Activated T-cell treated with anti-CD3 and anti-CD28 coated beads, Interleukin-2, amount 50 U/mL, for 24 hours (primary cell): ENCODE results near the gene NPLOC4.
"Not testable (repeated sequence)": the region's sequence is repeated elsewhere in the genome, so short reads cannot be mapped to it uniquely, and the experiment has no call there.

Source experiments
- DNase-seq: peaks from one replicate; pipeline ENCODE4 v3.0.0-alpha.2; 2020
- H3K27ac Mint-ChIP-seq: 2 replicates; pipeline ENCODE4 v1.8.0; 2020; ENCODE audit warnings: mild to moderate bottlenecking, mixed read lengths
- H3K27me3 Mint-ChIP-seq: 2 replicates; pipeline ENCODE4 v1.8.0; 2020; ENCODE audit warnings: mixed read lengths
- H3K36me3 Mint-ChIP-seq: 2 replicates; pipeline ENCODE4 v1.8.0; 2020; ENCODE audit warnings: low read depth, mixed read lengths
- H3K4me1 Mint-ChIP-seq: 2 replicates; pipeline ENCODE4 v1.8.0; 2020; ENCODE audit warnings: low read depth, mixed read lengths
- H3K4me3 Mint-ChIP-seq: 2 replicates; pipeline ENCODE4 v1.8.0; 2020; ENCODE audit warnings: mild to moderate bottlenecking, moderate library complexity, mixed read lengths
- H3K9me3 Mint-ChIP-seq: 2 replicates; pipeline ENCODE4 v1.8.0; 2020; ENCODE audit warnings: mixed read lengths

NPLOC4 gene

GRCh38 chr17:81593105-81593871, 43.6 kb downstream of the NPLOC4 start:
- H3K9me3 Mint-ChIP-seq = no peaks in the 10 kb centered on the region
- H3K27ac Mint-ChIP-seq = no peak overlapping the region
- DNase-seq = no peak
- H3K36me3 Mint-ChIP-seq = peaks cover 98% of the 10 kb centered on the region
- H3K27me3 Mint-ChIP-seq = no peaks in the 10 kb centered on the region
- H3K4me1 Mint-ChIP-seq = no peaks in the 10 kb centered on the region
- no peak overlapping the region for H3K4me3 Mint-ChIP-seq

DNA sequence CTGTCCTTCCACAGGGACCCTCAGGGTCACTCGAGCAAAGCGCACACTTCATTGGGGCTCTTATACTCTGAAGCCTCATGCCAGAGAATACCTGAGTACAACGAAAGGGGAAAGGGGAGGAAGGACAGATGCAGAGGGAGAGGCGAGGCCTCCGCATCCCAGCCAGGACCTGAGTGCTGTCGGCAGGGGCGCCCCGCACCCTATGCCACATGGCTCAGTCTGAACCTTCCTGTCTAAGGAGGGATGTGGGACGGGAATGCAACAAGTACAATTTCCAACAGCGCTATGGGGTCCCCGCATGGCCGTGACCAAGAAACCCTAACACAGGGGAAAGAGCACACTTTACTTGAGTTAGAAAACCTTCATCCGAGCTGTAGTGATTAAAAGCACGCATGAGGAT, 44.9 kb downstream of the NPLOC4 start:
- H3K27me3 Mint-ChIP-seq = no peaks in the 10 kb centered on the region
- peaks cover 93% of the 10 kb centered on the region for H3K36me3 Mint-ChIP-seq
- no peaks in the 10 kb centered on the region for H3K9me3 Mint-ChIP-seq
- DNase-seq = no peak
- no peak overlapping the region for H3K4me3 Mint-ChIP-seq
- H3K27ac Mint-ChIP-seq = no peak overlapping the region
- H3K4me1 Mint-ChIP-seq = no peaks in the 10 kb centered on the region

GRCh38 chr17:81590121-81590520, 46.8 kb downstream of the NPLOC4 start:
- no peaks in the 10 kb centered on the region for H3K9me3 Mint-ChIP-seq
- no peak overlapping the region for H3K4me3 Mint-ChIP-seq
- no peak for DNase-seq
- no peak overlapping the region for H3K27ac Mint-ChIP-seq
- H3K27me3 Mint-ChIP-seq = no peaks in the 10 kb centered on the region
- H3K4me1 Mint-ChIP-seq = no peaks in the 10 kb centered on the region
- H3K36me3 Mint-ChIP-seq = peaks cover 92% of the 10 kb centered on the region

DNA sequence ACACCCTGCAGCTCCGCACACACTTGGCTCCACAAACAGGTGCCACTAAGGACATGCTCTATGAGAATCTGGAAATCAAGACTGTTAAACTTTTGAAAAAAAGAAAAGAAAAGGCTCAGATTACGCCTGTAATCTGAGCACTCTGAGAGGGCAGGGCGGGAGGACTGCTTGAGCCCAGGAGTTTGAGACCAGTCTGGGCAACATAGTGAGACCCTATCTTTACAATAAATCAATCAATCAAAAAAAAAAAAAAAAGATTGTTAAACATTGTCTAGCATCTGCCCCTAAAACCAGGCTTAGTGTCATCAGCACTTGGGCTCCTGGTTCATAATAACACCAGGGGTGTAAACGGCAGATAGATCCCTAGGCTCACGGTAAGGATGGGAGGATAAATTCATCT, 47.3 kb downstream of the NPLOC4 start:
- Mint-ChIP-seq H3K27me3 (no peaks in the 10 kb centered on the region), H3K27ac (no peak overlapping the region), H3K9me3 (no peaks in the 10 kb centered on the region), H3K4me3 (no peak overlapping the region), H3K4me1 (no peaks in the 10 kb centered on the region), H3K36me3 (peaks cover 91% of the 10 kb centered on the region)
- no peak for DNase-seq

DNA sequence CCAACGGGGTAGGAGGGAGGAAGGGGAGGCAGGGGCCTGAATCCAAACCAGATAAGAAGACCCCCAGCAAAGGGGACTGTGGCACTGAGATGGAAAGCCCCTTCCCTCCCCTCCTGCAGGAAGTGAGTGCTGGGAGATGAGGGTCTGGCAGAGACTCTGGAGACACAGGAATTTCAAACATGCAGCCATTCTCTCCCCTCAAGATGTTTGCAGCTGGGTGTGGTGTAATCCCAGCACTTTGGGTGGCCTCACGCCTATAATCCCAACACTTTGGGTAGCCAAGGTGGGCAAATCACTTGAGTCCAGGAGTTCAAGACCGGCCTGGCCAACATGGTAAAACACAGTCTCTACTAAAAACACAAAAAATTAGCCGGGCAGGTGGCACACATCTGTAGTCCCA, 50.8 kb downstream of the NPLOC4 start:
- H3K4me1 Mint-ChIP-seq = no peaks in the 10 kb centered on the region
- H3K4me3 Mint-ChIP-seq = no peak overlapping the region
- H3K36me3 Mint-ChIP-seq = peaks cover 91% of the 10 kb centered on the region
- no peaks in the 10 kb centered on the region for H3K27me3 Mint-ChIP-seq
- no peaks in the 10 kb centered on the region for H3K9me3 Mint-ChIP-seq
- H3K27ac Mint-ChIP-seq = no peak overlapping the region
- no peak for DNase-seq

DNA sequence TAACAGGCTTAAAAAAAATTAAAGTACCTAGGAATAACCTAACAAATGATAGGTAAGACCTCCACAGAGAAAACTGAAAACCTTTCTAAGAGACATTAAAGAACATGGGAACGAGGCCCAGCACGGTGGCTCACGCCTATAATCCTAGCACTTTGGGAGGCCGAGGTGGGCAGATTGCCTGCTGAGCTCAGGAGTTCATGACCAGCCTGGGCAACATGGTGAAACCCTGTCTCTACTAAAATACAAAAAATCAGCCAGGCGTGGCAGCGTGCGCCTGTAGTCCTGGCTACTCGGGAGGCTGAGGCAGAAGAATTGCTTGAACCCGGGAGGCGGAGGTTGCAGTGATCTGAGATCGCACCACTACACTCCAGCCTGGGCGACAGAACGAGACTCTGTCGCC, 52.1 kb downstream of the NPLOC4 start:
- H3K4me3 Mint-ChIP-seq, H3K27me3 Mint-ChIP-seq, H3K27ac Mint-ChIP-seq, H3K4me1 Mint-ChIP-seq, H3K9me3 Mint-ChIP-seq, DNase-seq: not testable (repeated sequence)
- peaks cover 89% of the 10 kb centered on the region for H3K36me3 Mint-ChIP-seq

GRCh38 chr17:81583589-81584342, 53.1 kb downstream of the NPLOC4 start:
- H3K4me3 Mint-ChIP-seq = no peak overlapping the region
- DNase-seq = no peak
- H3K9me3 Mint-ChIP-seq = no peaks in the 10 kb centered on the region
- peaks cover 88% of the 10 kb centered on the region for H3K36me3 Mint-ChIP-seq
- H3K4me1 Mint-ChIP-seq = peaks cover 12% of the 10 kb centered on the region
- H3K27ac Mint-ChIP-seq = no peak overlapping the region
- no peaks in the 10 kb centered on the region for H3K27me3 Mint-ChIP-seq

GRCh38 chr17:81582749-81583148, 54.2 kb downstream of the NPLOC4 start:
- no peaks in the 10 kb centered on the region for H3K9me3 Mint-ChIP-seq
- no peak for DNase-seq

DNA sequence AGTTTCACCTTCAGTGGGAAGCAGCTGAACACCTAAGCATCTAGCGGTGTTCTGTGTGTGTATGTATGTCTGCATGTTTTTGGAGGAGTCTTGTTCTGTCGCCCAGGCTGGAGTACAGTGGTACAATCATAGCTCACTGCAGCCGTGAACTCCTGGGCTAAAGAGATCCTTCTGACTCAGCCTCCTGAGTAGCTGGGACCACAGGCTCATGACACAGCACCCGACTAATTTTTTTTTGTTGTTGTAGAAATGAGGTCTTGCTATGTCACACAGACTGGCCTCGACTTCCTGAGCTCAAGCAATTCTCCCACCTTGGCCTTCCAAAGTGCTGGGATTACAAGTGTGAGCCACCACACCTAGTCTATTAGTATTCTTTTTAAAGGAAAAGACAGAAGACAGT, 54.6 kb downstream of the NPLOC4 start:
- Mint-ChIP-seq H3K27ac (no peak overlapping the region), H3K9me3 (no peaks in the 10 kb centered on the region), H3K4me1 (peaks cover 23% of the 10 kb centered on the region), H3K4me3 (no peak overlapping the region), H3K36me3 (peaks cover 89% of the 10 kb centered on the region), H3K27me3 (no peaks in the 10 kb centered on the region)
- no peak for DNase-seq

More at GRCh38 chr17:81582749-81583148, 54.2 kb downstream of the NPLOC4 start:
- Mint-ChIP-seq H3K4me1 (peaks cover 21% of the 10 kb centered on the region), H3K27me3 (no peaks in the 10 kb centered on the region), H3K36me3 (peaks cover 87% of the 10 kb centered on the region), H3K27ac (no peak overlapping the region), H3K4me3 (no peak overlapping the region)

- peaks cover 24% of the 10 kb centered on the region for H3K4me1 Mint-ChIP-seq
- no peaks in the 10 kb centered on the region for H3K9me3 Mint-ChIP-seq
- DNase-seq = no peak
- H3K4me3 Mint-ChIP-seq = no peak overlapping the region
- peaks cover 91% of the 10 kb centered on the region for H3K36me3 Mint-ChIP-seq
- no peak overlapping the region for H3K27ac Mint-ChIP-seq
- no peaks in the 10 kb centered on the region for H3K27me3 Mint-ChIP-seq
Measured at GRCh38 chr17:81581758-81582157, 55.2 kb downstream of the NPLOC4 start.

DNA sequence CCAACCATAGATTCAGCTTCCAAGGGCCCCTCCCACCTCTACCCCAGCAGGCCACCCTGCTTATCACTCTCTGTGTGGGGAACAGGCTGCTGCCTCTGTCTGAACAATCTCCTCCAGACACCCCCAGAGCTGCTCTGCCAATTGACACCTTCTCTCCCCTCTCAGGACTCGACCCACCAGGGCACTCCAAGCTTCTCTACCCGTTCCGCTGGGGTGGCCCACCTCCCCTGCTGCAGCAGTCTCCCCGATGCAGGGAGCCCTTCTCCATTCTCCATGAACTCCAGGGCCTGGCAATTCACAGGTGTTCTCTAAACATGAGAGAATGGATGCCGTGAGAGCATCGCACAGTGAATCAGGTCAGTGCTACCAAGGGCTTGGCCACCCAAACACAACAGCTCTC, 56.4 kb downstream of the NPLOC4 start:
- Mint-ChIP-seq H3K36me3 (peaks cover 92% of the 10 kb centered on the region), H3K27me3 (no peaks in the 10 kb centered on the region), H3K9me3 (no peaks in the 10 kb centered on the region), H3K27ac (peak overlapping the region; percentile 63), H3K4me1 (peaks cover 24% of the 10 kb centered on the region), H3K4me3 (no peak overlapping the region)
- no peak for DNase-seq

DNA sequence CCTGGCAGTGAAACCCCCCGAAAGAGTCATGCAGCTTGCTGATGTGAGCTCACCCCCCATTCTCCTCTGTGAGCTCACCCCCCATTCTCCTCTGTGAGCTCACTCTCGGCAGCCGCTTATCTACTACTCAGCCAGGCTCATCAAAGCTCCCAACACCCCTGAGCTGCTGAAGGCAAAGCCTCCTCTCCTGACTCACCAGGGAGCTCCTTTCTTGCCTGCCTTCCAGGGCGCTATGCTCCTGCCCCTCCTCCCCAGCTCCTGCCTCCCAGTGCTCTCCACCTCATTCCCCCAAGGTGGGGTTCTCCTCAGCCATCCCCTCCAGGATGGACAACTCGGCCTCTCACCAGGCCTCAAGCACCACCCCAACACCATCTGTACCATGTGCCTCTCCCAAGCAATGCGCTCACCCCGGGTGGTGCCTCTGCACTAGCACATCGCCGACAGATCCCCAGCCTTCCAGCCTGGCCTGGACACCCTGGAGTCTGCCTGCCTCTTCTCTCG, 57.0 kb downstream of the NPLOC4 start:
- Mint-ChIP-seq H3K27me3 (no peaks in the 10 kb centered on the region), H3K9me3 (no peaks in the 10 kb centered on the region), H3K36me3 (peaks cover 92% of the 10 kb centered on the region), H3K27ac (peak overlapping the region; percentile 13), H3K4me1 (peaks cover 24% of the 10 kb centered on the region), H3K4me3 (no peak overlapping the region)
- no peak for DNase-seq

- H3K36me3 Mint-ChIP-seq = peaks cover 92% of the 10 kb centered on the region
- no peak overlapping the region for H3K4me3 Mint-ChIP-seq
- no peak for DNase-seq
- H3K27me3 Mint-ChIP-seq = no peaks in the 10 kb centered on the region
- H3K27ac Mint-ChIP-seq = peak overlapping the region; percentile 5
- peaks cover 24% of the 10 kb centered on the region for H3K4me1 Mint-ChIP-seq
- H3K9me3 Mint-ChIP-seq = no peaks in the 10 kb centered on the region
Measured at GRCh38 chr17:81579298-81579697, 57.6 kb downstream of the NPLOC4 start.

DNA sequence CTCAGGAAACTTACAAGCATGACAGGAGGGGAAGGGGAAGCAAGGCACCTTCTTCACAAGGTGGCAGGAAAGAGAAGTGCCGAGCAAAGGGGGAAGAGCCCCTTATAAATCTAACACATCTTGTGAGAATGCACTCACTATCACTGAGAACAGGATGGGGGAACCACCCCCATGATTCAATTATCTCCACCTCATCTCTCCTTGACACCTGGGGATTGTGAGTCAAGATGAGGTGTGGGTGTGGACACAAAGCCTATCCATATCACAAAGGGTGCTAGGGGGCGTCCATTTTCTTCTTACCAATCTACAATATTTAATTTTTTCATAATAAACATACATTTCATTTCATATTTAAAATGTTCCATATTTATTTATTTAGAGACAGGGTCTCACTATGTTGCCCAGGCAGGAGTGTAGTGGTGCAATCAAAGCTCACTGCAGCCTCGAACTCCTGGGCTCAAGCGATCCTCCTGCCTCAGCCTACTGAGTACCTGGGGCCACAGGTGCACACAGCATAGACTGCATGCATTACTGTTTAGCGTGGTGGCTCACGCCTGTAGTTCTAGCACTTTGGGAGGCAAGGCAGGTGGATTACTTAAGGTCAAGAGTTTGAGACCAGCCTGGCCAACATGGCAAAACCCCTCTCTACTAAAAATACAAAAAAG, 58.2 kb downstream of the NPLOC4 start:
- Mint-ChIP-seq H3K4me1 (peaks cover 24% of the 10 kb centered on the region), H3K9me3 (no peaks in the 10 kb centered on the region)

DNA sequence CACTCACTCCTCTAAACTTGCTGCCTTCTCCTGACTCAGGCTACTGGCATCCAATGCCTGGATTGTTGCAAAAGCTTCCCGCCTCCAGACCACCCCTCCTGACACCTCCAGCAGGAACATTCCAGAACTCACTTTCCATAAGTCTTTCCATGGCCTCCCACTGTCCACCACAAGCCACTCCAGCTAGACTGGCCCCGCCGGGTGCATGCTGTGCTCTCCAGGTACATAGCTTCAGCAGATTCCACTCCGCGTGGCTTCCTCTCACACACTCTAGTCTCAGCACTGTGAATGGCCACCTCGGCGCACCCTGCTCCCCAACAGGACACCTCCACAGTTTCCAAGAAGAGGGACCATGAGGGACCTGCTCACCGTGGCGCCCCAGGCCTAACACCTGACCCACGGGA, 58.9 kb downstream of the NPLOC4 start:
- H3K27ac Mint-ChIP-seq = peak overlapping the region; percentile 75

More for the DNA sequence above, 58.2 kb downstream of the NPLOC4 start:
- no peak overlapping the region for H3K4me3 Mint-ChIP-seq
- H3K36me3 Mint-ChIP-seq = peaks cover 92% of the 10 kb centered on the region
- no peak for DNase-seq
- peak overlapping the region; percentile 75 for H3K27ac Mint-ChIP-seq
- H3K27me3 Mint-ChIP-seq = no peaks in the 10 kb centered on the region

More for the DNA sequence above, 58.9 kb downstream of the NPLOC4 start:
- no peak overlapping the region for H3K4me3 Mint-ChIP-seq
- peaks cover 91% of the 10 kb centered on the region for H3K36me3 Mint-ChIP-seq
- peaks cover 24% of the 10 kb centered on the region for H3K4me1 Mint-ChIP-seq
- H3K9me3 Mint-ChIP-seq = no peaks in the 10 kb centered on the region
- DNase-seq = no peak
- no peaks in the 10 kb centered on the region for H3K27me3 Mint-ChIP-seq
